Osteoblast (primary cell): ENCODE measurements around the gene RBP3. TPM values are rescaled to one million over a fixed set of nuclear protein-coding genes. Genes with fewer than 3 reads are reported as not detected.

Source experiments
- DNase-seq: peaks from one replicate; pipeline ENCODE4 v3.0.0; 2011; ENCODE audit warnings: low spot score, mixed read lengths; ENCODE audit not compliant: insufficient read length; ENCODE audit errors: missing footprints
- H2AFZ ChIP-seq: 2 replicates; pipeline ENCODE4 v1.6.0; 2011; ENCODE audit warnings: mild to moderate bottlenecking, low read length
- H3K27ac ChIP-seq: 2 replicates; pipeline ENCODE4 v1.5.1; 2011; ENCODE audit warnings: mild to moderate bottlenecking, low read depth, low read length, moderate library complexity
- H3K27me3 ChIP-seq: 2 replicates; pipeline ENCODE4 v1.6.0; 2012; ENCODE audit warnings: mild to moderate bottlenecking, control low read depth, inconsistent platforms, low read length, moderate library complexity; ENCODE audit not compliant: insufficient read depth
- H3K36me3 ChIP-seq: 2 replicates; pipeline ENCODE4 v1.5.1; 2011; ENCODE audit warnings: mild to moderate bottlenecking, low read length, control low read depth, moderate library complexity; ENCODE audit not compliant: insufficient read depth
- H3K4me1 ChIP-seq: 2 replicates; pipeline ENCODE4 v1.5.1; 2011; ENCODE audit warnings: mild to moderate bottlenecking, low read length, control low read depth, moderate library complexity; ENCODE audit not compliant: insufficient read depth
- H3K4me2 ChIP-seq: 2 replicates; pipeline ENCODE4 v1.6.0; 2011; ENCODE audit warnings: mild to moderate bottlenecking, low read length; ENCODE audit not compliant: insufficient read depth
- H3K4me3 ChIP-seq: fragments of 200-600 bp; sonication (generic); 3 replicates; pipeline ENCODE4 v1.5.1; 2012; ENCODE audit warnings: mild to moderate bottlenecking, low read length, inconsistent platforms; ENCODE audit not compliant: insufficient read depth
- H3K79me2 ChIP-seq: 2 replicates; pipeline ENCODE4 v1.6.0; 2012; ENCODE audit warnings: mild to moderate bottlenecking, low read length, control low read depth, inconsistent platforms; ENCODE audit not compliant: insufficient read depth
- H3K9me3 ChIP-seq: 2 replicates; pipeline ENCODE4 v1.5.1; 2011; ENCODE audit warnings: low read depth, low read length, control low read depth
- H4K20me1 ChIP-seq: 2 replicates; pipeline ENCODE4 v1.6.0; 2012; ENCODE audit warnings: mild to moderate bottlenecking, low read length, control low read depth; ENCODE audit not compliant: insufficient read depth
- total RNA-seq: library from RNA; depleted of rRNA; stranded (reverse); fragments of >200 nt; gene quantifications from 2 replicates; pipeline ENCODE4 v1.2.3, GENCODE V29; 2012
- TF ChIP-seq, protein P1 (sequence below): IDR thresholded peaks from 2 replicates; pipeline ENCODE4 v1.5.1; 2011; ENCODE audit warnings: mild to moderate bottlenecking, low read depth, low read length, moderate library complexity; ENCODE audit errors: extremely low read depth

RBP3 gene
- total RNA-seq, 1 donor = not detected

DNA sequence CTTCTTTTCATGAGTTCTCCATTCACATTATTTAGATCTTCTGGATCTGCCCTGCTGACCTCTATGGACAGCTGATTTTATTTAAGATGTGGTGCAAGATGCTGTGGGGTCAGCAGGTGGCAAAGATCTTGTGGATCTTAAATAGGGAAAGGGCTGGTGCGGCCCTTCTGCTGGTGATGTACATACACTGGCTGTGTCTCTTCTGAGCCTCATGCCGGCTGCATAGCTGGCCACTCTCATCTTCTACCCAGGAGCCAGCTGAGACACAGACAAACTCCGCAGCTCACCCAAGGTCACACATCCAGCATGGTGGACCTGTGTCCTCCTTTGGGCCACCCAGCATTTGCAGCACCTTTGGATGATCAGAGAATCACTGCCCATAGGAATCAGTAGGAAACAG is 9.7 kb downstream of the RBP3 start:
- H3K4me2 ChIP-seq = no peak overlapping the region
- peaks cover 2% of the 10 kb centered on the region for H3K27me3 ChIP-seq
- H3K79me2 ChIP-seq = no peaks in the 10 kb centered on the region
- H3K4me1 ChIP-seq = no peaks in the 10 kb centered on the region
- H2AFZ ChIP-seq = no peak overlapping the region
- no peaks in the 10 kb centered on the region for H3K9me3 ChIP-seq
- TF ChIP-seq, protein P1, sequence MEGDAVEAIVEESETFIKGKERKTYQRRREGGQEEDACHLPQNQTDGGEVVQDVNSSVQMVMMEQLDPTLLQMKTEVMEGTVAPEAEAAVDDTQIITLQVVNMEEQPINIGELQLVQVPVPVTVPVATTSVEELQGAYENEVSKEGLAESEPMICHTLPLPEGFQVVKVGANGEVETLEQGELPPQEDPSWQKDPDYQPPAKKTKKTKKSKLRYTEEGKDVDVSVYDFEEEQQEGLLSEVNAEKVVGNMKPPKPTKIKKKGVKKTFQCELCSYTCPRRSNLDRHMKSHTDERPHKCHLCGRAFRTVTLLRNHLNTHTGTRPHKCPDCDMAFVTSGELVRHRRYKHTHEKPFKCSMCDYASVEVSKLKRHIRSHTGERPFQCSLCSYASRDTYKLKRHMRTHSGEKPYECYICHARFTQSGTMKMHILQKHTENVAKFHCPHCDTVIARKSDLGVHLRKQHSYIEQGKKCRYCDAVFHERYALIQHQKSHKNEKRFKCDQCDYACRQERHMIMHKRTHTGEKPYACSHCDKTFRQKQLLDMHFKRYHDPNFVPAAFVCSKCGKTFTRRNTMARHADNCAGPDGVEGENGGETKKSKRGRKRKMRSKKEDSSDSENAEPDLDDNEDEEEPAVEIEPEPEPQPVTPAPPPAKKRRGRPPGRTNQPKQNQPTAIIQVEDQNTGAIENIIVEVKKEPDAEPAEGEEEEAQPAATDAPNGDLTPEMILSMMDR = no peak
- DNase-seq = peak; percentile 31
- H3K4me3 ChIP-seq = no peak overlapping the region
- H4K20me1 ChIP-seq = no peaks in the 10 kb centered on the region
- no peaks in the 10 kb centered on the region for H3K36me3 ChIP-seq
- no peak overlapping the region for H3K27ac ChIP-seq

DNA sequence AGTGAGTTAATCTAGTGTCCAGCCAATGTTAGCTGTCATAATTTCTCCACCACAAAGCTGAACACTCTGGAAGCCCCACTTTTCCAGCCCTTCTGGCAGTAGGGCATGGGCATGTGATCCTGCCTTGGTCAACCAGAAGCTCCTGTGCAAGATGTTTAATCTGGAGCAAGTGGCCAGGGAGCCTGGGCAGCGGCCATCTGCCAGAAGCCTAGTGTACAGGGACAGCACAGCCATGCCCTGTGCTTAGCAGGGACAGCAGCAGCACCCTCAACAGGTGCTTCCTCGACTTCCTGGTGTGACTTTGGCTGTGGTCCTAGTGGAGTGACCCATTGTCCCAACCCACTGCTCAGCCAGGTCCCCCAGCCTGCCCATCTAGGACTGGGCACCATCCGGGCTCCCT is 10.3 kb downstream of the RBP3 start:
- Histone ChIP-seq H4K20me1 (no peaks in the 10 kb centered on the region), H3K4me3 (no peak overlapping the region), H3K27ac (no peak overlapping the region), H3K36me3 (no peaks in the 10 kb centered on the region), H3K9me3 (no peaks in the 10 kb centered on the region), H3K27me3 (peaks cover 2% of the 10 kb centered on the region), H3K79me2 (no peaks in the 10 kb centered on the region), H3K4me1 (no peaks in the 10 kb centered on the region), H3K4me2 (no peak overlapping the region), H2AFZ (no peak overlapping the region)
- DNase-seq = peak; percentile 45
- TF ChIP-seq, protein P1 = no peak

DNA sequence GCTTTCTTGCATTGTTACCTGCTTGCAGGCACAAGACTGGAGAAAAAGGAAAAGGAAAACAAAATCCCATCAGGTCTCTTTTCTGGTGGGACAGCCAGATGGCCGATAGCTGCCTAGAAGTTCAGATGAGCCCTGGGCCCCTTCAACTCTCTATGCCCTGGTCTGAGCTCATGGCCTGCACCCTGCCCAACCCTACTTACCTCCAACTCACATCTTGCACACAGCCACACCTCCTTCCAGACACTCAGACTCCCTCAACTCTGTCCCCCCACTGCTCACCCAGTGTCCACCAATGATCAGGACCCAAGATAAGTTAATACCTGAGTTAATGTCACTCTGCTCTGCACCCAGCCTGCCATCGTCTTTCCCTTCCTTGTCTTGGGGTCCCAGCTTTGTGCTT is 10.9 kb downstream of the RBP3 start:
- Histone ChIP-seq H2AFZ (no peak overlapping the region), H3K79me2 (no peaks in the 10 kb centered on the region), H3K4me1 (no peaks in the 10 kb centered on the region), H3K36me3 (no peaks in the 10 kb centered on the region), H4K20me1 (no peaks in the 10 kb centered on the region), H3K4me3 (no peak overlapping the region), H3K9me3 (no peaks in the 10 kb centered on the region), H3K27ac (no peak overlapping the region), H3K27me3 (peaks cover 2% of the 10 kb centered on the region), H3K4me2 (no peak overlapping the region)
- peak; percentile 4 for DNase-seq
- TF ChIP-seq, protein P1 = no peak

DNA sequence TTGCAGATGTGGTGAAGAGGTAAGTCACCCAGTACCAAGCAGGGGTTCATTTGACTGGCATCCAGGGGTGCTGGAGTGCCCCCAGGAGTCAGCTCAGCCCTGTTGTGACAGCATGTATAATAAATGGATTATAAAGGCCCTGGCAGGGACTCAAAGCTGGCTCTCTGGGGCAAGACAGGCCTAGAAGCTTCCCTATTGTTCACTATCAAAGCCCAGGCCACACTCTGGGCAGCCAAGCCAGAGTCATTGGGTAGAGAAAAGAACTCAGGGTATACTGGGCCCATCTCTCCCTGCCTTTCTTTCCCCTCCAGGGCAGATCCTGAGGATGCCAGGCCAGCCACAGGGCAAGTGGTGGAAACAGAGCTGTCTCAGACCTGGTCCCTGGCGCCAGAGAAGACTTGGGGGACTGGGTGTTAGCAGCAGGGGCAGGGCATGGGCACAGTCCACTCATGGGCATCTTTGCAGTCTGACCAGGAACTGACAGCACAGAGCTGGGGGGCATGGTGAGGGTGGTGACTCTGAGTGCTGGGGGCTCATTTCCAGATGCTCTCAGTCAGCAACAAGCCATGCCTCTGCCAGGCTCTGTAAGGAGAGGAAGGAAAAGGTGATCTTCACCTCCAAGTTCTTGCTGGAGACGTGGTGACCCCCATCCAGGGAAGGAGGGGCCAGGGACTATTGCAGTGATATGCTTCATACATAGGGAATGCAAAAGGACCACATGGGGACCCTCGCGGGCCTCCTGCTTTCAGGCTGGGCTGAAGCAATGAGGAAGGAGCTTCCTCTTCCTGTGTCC is 11.7 kb downstream of the RBP3 start:
- Histone ChIP-seq H3K9me3 (no peaks in the 10 kb centered on the region), H3K27me3 (peaks cover 2% of the 10 kb centered on the region), H3K79me2 (no peaks in the 10 kb centered on the region), H3K4me3 (no peak overlapping the region), H3K4me2 (no peak overlapping the region), H3K27ac (no peak overlapping the region), H3K4me1 (no peaks in the 10 kb centered on the region), H4K20me1 (no peaks in the 10 kb centered on the region), H3K36me3 (no peaks in the 10 kb centered on the region), H2AFZ (no peak overlapping the region)
- DNase-seq = peak; percentile 60
- TF ChIP-seq, protein P1 = no peak
